ENCODE results near the gene OTOP2. TPM values are rescaled to one million over a fixed set of nuclear protein-coding genes. Genes with fewer than 3 reads are reported as not detected.
A peak's percentile ranks its signal among the peaks of the same experiment; 100 is the strongest.

OTOP2 gene
- total RNA-seq, 4 donors from 2014 or later = 0.38 to 1.4 (median 0.41) TPM; not detected in 1

DNA sequence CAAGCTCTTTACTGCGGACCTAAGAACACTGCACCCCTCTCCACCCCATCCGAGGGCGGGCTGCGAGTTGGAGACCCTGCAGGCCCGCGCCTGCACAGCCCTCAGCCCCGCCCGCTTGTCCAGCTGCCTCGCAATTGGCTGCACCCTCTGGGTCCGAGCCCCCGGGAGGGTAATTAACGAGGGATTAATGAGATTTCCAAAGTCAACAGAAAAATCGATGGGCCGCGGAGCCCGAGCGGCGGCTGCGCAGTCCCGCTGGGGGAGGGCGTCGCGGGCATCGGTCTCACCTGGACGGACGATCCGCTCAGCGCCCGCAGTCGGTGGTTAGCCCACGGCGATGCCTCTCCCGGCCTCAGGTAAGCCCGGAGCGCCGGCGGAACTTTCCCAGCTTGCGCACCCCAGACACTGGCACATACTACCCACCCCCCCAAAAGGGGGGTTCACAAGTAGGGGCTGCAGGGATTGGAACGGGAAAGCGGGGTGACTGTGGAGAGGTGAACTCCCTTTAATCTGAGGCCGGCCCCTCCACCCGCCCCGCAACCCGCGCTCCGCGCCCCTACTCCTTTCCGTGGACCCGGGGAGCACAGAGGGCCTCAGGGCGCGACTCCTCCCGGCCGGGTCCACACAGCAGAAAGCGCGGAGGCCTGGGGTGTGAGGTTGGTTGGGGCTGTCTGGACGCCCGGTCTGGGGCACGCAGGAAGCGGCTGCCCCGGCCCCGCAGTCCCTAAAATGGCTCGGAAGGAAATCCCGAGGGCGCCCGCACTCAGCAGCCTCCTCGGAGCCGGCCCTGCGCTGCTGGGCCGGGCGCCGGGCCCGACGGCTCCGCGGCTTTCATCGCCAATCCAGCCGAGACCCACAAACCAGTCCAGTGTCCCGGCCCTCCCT is 11.8 kb downstream of the OTOP2 start, which contains the start of gene OTOP3:
OTOP3 (plus strand) TSS at position 314 of the 885 bp plus-strand sequence; CDS start at position 338, 24 bp downstream.
- no peak for DNase-seq
- WGBS, 2 donors = 6% methylated on average over 9 of the region's 78 CpGs; no CpG with 5 or more reads in 1 of the 2 donors
- TF ChIP-seq POLR2A (IDR thresholded peaks at IDR 0.05) = no peak
- TF ChIP-seq, protein P1, sequence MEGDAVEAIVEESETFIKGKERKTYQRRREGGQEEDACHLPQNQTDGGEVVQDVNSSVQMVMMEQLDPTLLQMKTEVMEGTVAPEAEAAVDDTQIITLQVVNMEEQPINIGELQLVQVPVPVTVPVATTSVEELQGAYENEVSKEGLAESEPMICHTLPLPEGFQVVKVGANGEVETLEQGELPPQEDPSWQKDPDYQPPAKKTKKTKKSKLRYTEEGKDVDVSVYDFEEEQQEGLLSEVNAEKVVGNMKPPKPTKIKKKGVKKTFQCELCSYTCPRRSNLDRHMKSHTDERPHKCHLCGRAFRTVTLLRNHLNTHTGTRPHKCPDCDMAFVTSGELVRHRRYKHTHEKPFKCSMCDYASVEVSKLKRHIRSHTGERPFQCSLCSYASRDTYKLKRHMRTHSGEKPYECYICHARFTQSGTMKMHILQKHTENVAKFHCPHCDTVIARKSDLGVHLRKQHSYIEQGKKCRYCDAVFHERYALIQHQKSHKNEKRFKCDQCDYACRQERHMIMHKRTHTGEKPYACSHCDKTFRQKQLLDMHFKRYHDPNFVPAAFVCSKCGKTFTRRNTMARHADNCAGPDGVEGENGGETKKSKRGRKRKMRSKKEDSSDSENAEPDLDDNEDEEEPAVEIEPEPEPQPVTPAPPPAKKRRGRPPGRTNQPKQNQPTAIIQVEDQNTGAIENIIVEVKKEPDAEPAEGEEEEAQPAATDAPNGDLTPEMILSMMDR (IDR thresholded peaks at IDR 0.05) = no peak
- intact Hi-C loops (cut with DNase I) = no loop called here
- Histone ChIP-seq H3K36me3 (no peaks in the 10 kb centered on the region), H3K9me3 (no peaks in the 10 kb centered on the region), H3K27ac (peak within 1 kb of the TSS in 3 of 4 donors; percentile 62 to 78 (median 77)), H3K4me3 (peak within 1 kb of the TSS; percentile 30 to 55 (median 46)), H3K27me3 (peaks cover 0 to 86% (median 12%) of the 10 kb centered on the region in 4 donors), H3K4me1 (peaks cover 9 to 64% (median 15%) of the 10 kb centered on the region in 3 donors)

DNA sequence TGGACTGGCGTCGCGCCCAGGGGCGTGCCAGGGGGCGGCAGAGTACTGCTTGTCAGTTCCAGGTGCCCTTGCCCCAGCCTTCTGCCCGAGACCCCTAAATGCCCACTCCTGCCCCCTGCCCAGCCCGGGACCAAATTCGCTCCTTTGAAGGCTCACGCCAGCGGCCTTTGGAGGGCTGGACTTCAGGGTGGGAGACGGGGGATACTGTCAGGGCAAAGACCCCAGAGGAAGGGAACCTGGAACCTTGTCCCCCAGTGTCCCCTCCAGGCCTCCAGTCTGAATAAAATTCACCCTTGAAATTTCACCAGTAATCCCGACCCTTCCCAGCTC is 12.4 kb downstream of the OTOP2 start:
- peak overlapping the region in 3 of 4 donors; percentile 62 to 78 (median 77) for H3K27ac ChIP-seq
- intact Hi-C loops (cut with DNase I) = no loop called here

DNA sequence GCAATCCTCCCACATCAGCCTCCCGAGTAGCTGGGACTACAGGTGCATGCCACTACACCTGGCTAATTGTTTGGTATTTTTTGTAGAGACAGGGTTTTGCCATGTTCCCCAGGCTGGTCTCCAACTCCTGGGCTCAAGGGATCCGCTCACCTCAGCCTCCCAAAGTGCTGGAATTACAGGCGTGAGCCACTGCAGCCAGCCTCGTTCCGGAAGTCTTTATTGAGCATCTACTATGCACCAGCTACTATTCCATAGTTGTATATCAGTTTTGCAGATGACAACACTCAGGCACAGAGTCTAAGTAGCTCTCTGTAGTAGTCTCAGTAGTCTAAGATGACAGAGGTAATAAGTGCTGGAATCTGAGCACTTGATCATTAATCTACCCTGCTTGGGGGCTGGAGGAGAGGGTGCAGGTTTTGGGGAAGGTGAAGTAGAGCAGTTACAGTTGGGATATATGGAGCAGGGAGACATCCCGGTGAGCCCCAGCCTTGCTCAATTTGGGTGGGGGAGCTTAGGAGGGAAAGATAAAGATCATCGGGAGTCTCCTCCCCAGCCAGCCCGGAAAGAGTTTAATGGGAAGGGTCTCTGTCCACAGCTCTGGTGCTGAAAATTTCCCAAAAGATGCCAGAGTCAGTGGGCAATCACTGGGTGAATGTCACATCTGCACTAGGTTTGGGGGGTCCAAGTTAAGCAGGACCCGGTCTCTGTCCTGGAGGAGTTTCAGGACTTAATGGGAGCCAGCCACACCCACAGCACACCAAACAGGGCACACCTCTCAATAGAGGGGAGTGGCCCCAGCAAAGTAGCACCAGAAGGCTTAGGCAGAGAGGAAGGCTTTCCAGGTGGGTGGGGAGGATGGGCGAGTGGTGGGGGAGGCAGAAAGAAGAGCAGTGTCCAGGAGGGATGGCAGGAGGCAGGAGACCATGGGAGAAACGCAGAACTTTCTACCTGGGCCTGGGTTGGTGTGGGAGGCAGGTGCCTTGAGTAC is 13.3 kb downstream of the OTOP2 start:
- 54 to 57% methylated on average over 10 to 11 of the region's 11 CpGs for WGBS, 2 donors
- intact Hi-C loops (cut with DNase I) = no loop called here
- H3K9me3 ChIP-seq = no peaks in the 10 kb centered on the region
- H3K27ac ChIP-seq = peak overlapping the region in 3 of 4 donors; percentile 19 to 24 (median 22)
- H3K4me1 ChIP-seq = peaks cover 9 to 59% (median 15%) of the 10 kb centered on the region in 3 donors
- peaks cover 0 to 5% (median 0%) of the 10 kb centered on the region in 3 donors for H3K36me3 ChIP-seq
- H3K4me3 ChIP-seq = no peak overlapping the region
- H3K27me3 ChIP-seq = peaks cover 0 to 92% (median 12%) of the 10 kb centered on the region in 4 donors
- TF ChIP-seq, protein P1 (IDR thresholded peaks at IDR 0.05) = no peak
- no peak for TF ChIP-seq POLR2A (IDR thresholded peaks at IDR 0.05)
- no peak for DNase-seq

More for the DNA sequence above, 12.4 kb downstream of the OTOP2 start:
- Histone ChIP-seq H3K27me3 (peaks cover 0 to 87% (median 12%) of the 10 kb centered on the region in 4 donors), H3K36me3 (peaks cover 0 to under 1% (median 0%) of the 10 kb centered on the region in 3 donors), H3K4me1 (peaks cover 9 to 57% (median 15%) of the 10 kb centered on the region in 3 donors), H3K9me3 (no peaks in the 10 kb centered on the region), H3K4me3 (peak overlapping the region in 3 of 4 donors; percentile 45 to 55 (median 47))
- DNase-seq = no peak
- WGBS, 2 donors = 9 to 54% methylated on average over 1 to 6 of the region's 12 CpGs
- TF ChIP-seq, protein P1 (IDR thresholded peaks at IDR 0.05) = peak in 1 of 6 experiments; percentile 2
- TF ChIP-seq POLR2A (IDR thresholded peaks at IDR 0.05) = no peak

DNA sequence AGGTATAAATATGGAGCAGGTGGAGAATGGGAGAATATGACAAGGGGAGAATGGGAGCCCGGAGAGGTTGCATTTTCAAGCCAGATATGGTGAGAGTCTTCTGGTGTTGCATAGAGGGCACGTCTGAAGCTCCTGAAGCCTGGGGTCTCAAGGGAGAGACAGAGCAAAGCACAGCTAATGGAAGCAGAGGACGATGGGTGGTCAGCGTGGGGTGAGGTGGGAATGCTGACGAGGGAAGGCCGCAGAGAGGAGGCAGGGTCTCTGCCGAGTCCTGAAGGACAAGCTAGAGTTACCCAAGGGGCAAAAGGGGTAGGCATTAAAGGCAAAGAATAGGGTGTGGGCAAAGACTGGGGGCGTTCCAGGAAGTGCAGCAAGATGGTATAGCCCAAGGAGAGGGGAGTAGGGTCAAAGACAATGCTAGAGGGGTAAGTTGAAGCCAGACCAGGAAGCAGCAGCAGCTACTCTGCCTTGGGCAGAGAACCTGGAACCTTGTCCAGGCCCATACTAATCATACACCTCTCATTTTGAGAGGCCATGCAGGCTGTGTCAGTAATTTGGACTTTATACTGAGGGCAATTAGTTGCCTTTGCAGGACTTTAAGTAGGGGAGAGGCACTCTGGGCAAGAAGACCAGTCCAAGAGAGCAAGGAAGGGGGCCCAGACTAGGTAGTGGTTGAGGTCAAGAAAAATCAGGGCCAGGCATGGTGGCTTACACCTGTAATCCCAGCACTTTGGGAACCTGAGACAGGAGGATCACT is 14.3 kb downstream of the OTOP2 start:
- TF ChIP-seq, protein P1 (IDR thresholded peaks at IDR 0.05) = no peak
- TF ChIP-seq POLR2A (IDR thresholded peaks at IDR 0.05) = no peak
- H3K9me3 ChIP-seq = no peaks in the 10 kb centered on the region
- peaks cover 9 to 69% (median 19%) of the 10 kb centered on the region in 3 donors for H3K4me1 ChIP-seq
- WGBS, 2 donors = 67 to 76% methylated on average over 8 of the region's 8 CpGs
- intact Hi-C loops (cut with DNase I) = no loop called here
- DNase-seq = no peak
- peaks cover 0 to 5% (median 0%) of the 10 kb centered on the region in 3 donors for H3K36me3 ChIP-seq
- peak overlapping the region in 3 of 4 donors; percentile 1 to 24 (median 19) for H3K27ac ChIP-seq
- peaks cover 0 to 92% (median 12%) of the 10 kb centered on the region in 4 donors for H3K27me3 ChIP-seq
- no peak overlapping the region for H3K4me3 ChIP-seq
